Left lung (tissue), 10 donors: Measurements from ENCODE around the gene GPC5. TPM values are rescaled to one million over a fixed set of nuclear protein-coding genes. Genes with fewer than 3 reads are reported as not detected.

Experiments used
- ATAC-seq: fragments of 200-7000 bp; cut with Tn5 transposase; one replicate; pipeline ENCODE4 v1.9.1; 2020; ENCODE audit warnings: moderate library complexity
- DNase-seq, 4 donors: peaks; one replicate each; pipeline ENCODE4 v3.0.0-alpha.2; 2013 to 2020
- H3K27ac ChIP-seq, 2 donors: fragments of 200-600 bp; sonication (generic) in 1 of 2; one replicate each; pipeline versions ENCODE4 v1.5.0 to v1.8.0; 2020 to 2021
- H3K27me3 ChIP-seq, 2 donors: fragments of 200-600 bp; sonication (generic) in 1 of 2; one replicate each; pipeline versions ENCODE4 v1.5.0 to v1.8.0; 2020 to 2021
- H3K36me3 ChIP-seq, 2 donors: fragments of 200-600 bp; sonication (generic) in 1 of 2; one replicate each; pipeline versions ENCODE4 v1.5.0 to v1.8.0; 2020 to 2021
- H3K4me1 ChIP-seq, 2 donors: fragments of 200-600 bp; one replicate each; pipeline ENCODE4 v1.8.0; 2021
- H3K4me3 ChIP-seq, 2 donors: fragments of 200-600 bp; sonication (generic) in 1 of 2; one replicate each; pipeline versions ENCODE4 v1.5.0 to v1.8.0; 2020 to 2021; ENCODE audit warnings: mild to moderate bottlenecking in 1 of 2
- H3K9me3 ChIP-seq, 2 donors: fragments of 200-600 bp; sonication (generic) in 1 of 2; one replicate each; pipeline versions ENCODE4 v1.5.0 to v1.8.0; 2020 to 2021
- intact Hi-C, 2 donors: fragments of 100-400 bp; cut with DNase I; formaldehyde crosslinking; loops; one replicate each; pipeline versions ENCODE4 v1.11.2 to v1.14.2; 2022
- polyA plus RNA-seq, 6 donors: library from polyadenylated mRNA; unstranded; fragments of 120-200 nt; gene quantifications; one replicate each; pipeline ENCODE4 v1.2.1, GENCODE V29; 2013; ENCODE audit not compliant: insufficient read length in 6 of 6
- total RNA-seq, 2 donors: library from RNA; stranded (reverse); fragmentation: NEBNext Ultra II Directional; extraction: Animal tissue kit (Norgen Biotek cat#: 25700); gene quantifications; one replicate each; pipeline ENCODE4 v1.2.1, GENCODE V29; 2021
- TF ChIP-seq, protein P1 (sequence below), 2 donors: fragments of 200-600 bp; sonication (generic) in 1 of 2; IDR thresholded peaks; one replicate each; pipeline versions ENCODE4 v1.5.0 to v1.8.0; 2021; ENCODE audit warnings: antibody characterized with exemption in 2 of 2
- donor health status: DM: no; HTN: yes; CAD: no.
- donor health status: DM: no; HTN: no; CAD: no.

GPC5 gene
- total and polyA plus RNA-seq, 8 donors: 9.2 to 19.5 (median 11.5) TPM

- no peak overlapping the region for H3K4me3 ChIP-seq
- H3K4me1 ChIP-seq: no peaks in the 10 kb centered on the region
- H3K27ac ChIP-seq: no peak overlapping the region
- H3K9me3 ChIP-seq: no peaks in the 10 kb centered on the region
- no peaks in the 10 kb centered on the region for H3K27me3 ChIP-seq
- TF ChIP-seq, protein P1, sequence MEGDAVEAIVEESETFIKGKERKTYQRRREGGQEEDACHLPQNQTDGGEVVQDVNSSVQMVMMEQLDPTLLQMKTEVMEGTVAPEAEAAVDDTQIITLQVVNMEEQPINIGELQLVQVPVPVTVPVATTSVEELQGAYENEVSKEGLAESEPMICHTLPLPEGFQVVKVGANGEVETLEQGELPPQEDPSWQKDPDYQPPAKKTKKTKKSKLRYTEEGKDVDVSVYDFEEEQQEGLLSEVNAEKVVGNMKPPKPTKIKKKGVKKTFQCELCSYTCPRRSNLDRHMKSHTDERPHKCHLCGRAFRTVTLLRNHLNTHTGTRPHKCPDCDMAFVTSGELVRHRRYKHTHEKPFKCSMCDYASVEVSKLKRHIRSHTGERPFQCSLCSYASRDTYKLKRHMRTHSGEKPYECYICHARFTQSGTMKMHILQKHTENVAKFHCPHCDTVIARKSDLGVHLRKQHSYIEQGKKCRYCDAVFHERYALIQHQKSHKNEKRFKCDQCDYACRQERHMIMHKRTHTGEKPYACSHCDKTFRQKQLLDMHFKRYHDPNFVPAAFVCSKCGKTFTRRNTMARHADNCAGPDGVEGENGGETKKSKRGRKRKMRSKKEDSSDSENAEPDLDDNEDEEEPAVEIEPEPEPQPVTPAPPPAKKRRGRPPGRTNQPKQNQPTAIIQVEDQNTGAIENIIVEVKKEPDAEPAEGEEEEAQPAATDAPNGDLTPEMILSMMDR (IDR thresholded peaks at IDR 0.05): no peak
- ATAC-seq (no peak), DNase-seq (no peak)
- no peaks in the 10 kb centered on the region for H3K36me3 ChIP-seq
- intact Hi-C loops: no loop called here
These were observed 304.0 kb downstream of the GPC5 start for GRCh38 chr13:91702411-91702810.

GRCh38 chr13:91704398-91704797 lies 306.0 kb downstream of the GPC5 start:
- H3K4me3 ChIP-seq: no peak overlapping the region
- TF ChIP-seq, protein P1 (IDR thresholded peaks at IDR 0.05): no peak
- intact Hi-C loops: no loop called here
- H3K27me3 ChIP-seq: no peaks in the 10 kb centered on the region
- no peak for ATAC-seq
- H3K4me1 ChIP-seq: no peaks in the 10 kb centered on the region
- H3K9me3 ChIP-seq: no peaks in the 10 kb centered on the region
- no peak overlapping the region for H3K27ac ChIP-seq
- H3K36me3 ChIP-seq: no peaks in the 10 kb centered on the region
- DNase-seq: no peak

GRCh38 chr13:91708558-91708957 lies 310.1 kb downstream of the GPC5 start:
- intact Hi-C loops: no loop called here
- no peak for DNase-seq
- no peaks in the 10 kb centered on the region for H3K4me1 ChIP-seq
- ATAC-seq: no peak
- no peaks in the 10 kb centered on the region for H3K36me3 ChIP-seq
- no peak overlapping the region for H3K4me3 ChIP-seq
- no peak overlapping the region for H3K27ac ChIP-seq
- no peaks in the 10 kb centered on the region for H3K27me3 ChIP-seq
- H3K9me3 ChIP-seq: no peaks in the 10 kb centered on the region
- TF ChIP-seq, protein P1 (IDR thresholded peaks at IDR 0.05): no peak

GRCh38 chr13:91709180-91709579 lies 310.8 kb downstream of the GPC5 start:
- H3K4me3 ChIP-seq: no peak overlapping the region
- H3K27me3 ChIP-seq: no peaks in the 10 kb centered on the region
- TF ChIP-seq, protein P1 (IDR thresholded peaks at IDR 0.05): no peak
- H3K4me1 ChIP-seq: no peaks in the 10 kb centered on the region
- no peaks in the 10 kb centered on the region for H3K9me3 ChIP-seq
- intact Hi-C loops: no loop called here
- ATAC-seq (no peak), DNase-seq (no peak)
- no peak overlapping the region for H3K27ac ChIP-seq
- no peaks in the 10 kb centered on the region for H3K36me3 ChIP-seq

- H3K27me3 ChIP-seq: no peaks in the 10 kb centered on the region
- ATAC-seq (no peak), DNase-seq (no peak)
- intact Hi-C loops: no loop called here
- no peak overlapping the region for H3K4me3 ChIP-seq
- no peaks in the 10 kb centered on the region for H3K36me3 ChIP-seq
- H3K4me1 ChIP-seq: no peaks in the 10 kb centered on the region
- H3K27ac ChIP-seq: no peak overlapping the region
- TF ChIP-seq, protein P1 (IDR thresholded peaks at IDR 0.05): no peak
- H3K9me3 ChIP-seq: no peaks in the 10 kb centered on the region
These were observed 312.3 kb downstream of the GPC5 start for GRCh38 chr13:91710733-91711132.
